DND-41 (cell line): ENCODE measurements around the gene CCDC142.

ENCODE experiments used
- CTCF ChIP-seq: IDR thresholded peaks from 2 replicates; pipeline ENCODE4 v1.5.1; 2012; ENCODE audit warnings: borderline replicate concordance, low read length, moderate library complexity, mild to moderate bottlenecking; ENCODE audit not compliant: poor library complexity, severe bottlenecking; ENCODE audit errors: extremely low read depth
- EZH2 ChIP-seq: IDR thresholded peaks from 3 replicates; pipeline ENCODE4 v1.6.1; 2012; ENCODE audit warnings: borderline replicate concordance, low read depth, mild to moderate bottlenecking, moderate library complexity, low read length, inconsistent platforms; ENCODE audit not compliant: severe bottlenecking

DNA sequence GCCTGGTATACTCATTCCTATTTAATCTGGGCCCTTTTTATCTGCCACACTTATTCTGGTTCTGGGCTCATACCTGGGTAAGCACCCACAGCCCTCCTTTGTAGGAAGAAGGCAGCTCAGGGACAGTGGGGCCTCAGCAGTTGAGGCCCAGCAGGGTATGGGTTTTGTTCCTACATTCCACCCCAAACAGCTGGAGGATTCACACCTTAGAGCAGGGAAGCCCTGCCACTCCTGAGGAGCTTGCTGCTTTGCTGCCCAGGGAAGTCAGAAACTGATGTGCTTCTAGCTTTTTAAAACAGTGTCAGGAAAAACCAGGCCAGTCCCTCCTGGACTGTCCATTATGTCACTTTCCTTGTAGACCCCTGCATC, 17.8 kb upstream of the CCDC142 start:
- TF ChIP-seq CTCF (no peak), EZH2 (no peak)
